ENCODE data around the gene ADAM21.
"Not testable (repeated sequence)": the region's sequence is repeated elsewhere in the genome, so short reads cannot be mapped to it uniquely, and the experiment has no call there.

The ADAM21 gene

DNA sequence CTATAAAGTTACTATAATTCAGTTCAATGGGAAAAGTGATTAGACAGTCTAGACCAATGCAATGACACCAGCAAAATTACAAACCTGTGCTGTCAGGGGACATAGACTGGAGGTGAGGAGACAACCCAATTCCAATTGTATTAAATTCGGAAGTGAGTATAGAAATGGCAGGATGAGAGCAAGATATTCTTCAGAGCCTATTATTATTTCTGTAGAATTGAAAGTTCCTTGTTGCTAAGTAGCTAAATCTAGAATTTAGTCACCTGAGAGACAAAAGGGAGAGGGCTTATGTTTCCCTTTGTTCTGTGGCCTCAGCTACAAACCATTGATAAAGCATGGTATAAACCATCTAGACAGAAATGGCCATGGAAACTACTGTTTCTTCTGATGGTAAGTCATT lies at the start of gene ADAM21:
Gene ADAM21 (plus strand): TSS at position 301 of the 400 bp plus-strand sequence. CDS start 5,326 bp downstream, outside the sequence.
- DNase-seq, result no peak

DNA sequence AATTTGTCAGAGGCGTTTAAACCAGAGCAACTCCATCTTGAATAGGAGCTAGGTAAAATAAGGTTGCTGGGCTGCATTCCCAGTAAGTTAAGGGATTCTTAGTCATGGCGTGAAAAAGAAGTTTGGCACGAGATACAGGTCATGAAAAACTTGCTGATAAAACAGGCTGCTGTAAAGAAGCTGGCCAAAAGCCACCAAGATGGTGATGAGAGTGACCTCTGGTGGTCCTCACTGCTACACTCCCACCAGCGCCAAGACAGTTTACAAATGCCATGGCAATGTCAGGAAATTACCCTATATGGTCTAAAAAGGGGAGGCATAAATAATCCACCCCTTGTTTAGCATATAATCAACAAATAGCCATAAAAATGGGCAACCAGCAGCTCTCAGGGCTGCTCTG lies 48.6 kb upstream of the ADAM21 start:
- not testable (repeated sequence) for DNase-seq

- not testable (repeated sequence) for DNase-seq
These were observed 45.8 kb upstream of the ADAM21 start for GRCh38 chr14:70406216-70406615.

DNA sequence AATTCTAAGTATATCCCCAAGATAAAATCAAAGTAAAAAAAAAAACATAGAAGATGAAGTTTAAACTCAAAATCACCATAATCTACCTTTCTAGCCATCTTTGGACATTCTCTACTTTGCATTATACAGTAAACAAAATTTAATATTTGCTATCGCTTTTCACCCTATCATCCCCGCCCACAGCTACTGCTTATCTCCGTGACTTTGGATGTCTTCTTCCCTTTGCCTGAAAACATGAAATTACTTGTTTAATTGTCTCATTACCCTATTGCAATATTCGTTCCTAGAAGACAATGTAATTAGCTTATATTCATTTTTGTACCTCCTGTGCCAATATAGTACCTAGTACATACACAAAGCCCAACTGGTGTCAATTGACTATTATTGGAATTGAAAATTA lies 44.4 kb upstream of the ADAM21 start:
- DNase-seq, result no peak

GRCh38 chr14:70415788-70416187 lies 36.2 kb upstream of the ADAM21 start:
- no peak for DNase-seq

DNA sequence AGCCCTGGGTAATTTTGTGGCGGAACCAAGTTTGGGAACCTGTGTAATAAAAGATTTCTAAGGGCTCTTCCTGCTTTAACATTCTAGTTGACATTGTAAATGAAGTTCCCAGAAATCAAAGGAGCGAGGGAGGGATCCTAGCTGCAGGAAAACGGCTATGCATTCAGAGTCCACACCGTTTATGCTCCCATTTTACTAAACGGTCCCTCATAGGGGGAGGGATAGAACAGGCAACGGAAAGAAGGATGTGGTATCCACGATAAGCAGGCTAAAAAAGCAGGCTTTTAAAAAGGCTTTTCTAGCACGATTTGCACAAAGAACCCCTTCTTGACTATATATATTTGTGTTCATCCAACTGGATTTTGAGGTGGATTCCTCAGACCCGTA lies 35.6 kb upstream of the ADAM21 start:
- DNase-seq, result peak; percentile 28

GRCh38 chr14:70416725-70417349 lies 35.1 kb upstream of the ADAM21 start, which contains the start of gene SYNJ2BP:
Gene SYNJ2BP (minus strand): TSS chr14:70417090. CDS start chr14:70416963, 127 bp downstream.
- peak; percentile 76 for DNase-seq

DNA sequence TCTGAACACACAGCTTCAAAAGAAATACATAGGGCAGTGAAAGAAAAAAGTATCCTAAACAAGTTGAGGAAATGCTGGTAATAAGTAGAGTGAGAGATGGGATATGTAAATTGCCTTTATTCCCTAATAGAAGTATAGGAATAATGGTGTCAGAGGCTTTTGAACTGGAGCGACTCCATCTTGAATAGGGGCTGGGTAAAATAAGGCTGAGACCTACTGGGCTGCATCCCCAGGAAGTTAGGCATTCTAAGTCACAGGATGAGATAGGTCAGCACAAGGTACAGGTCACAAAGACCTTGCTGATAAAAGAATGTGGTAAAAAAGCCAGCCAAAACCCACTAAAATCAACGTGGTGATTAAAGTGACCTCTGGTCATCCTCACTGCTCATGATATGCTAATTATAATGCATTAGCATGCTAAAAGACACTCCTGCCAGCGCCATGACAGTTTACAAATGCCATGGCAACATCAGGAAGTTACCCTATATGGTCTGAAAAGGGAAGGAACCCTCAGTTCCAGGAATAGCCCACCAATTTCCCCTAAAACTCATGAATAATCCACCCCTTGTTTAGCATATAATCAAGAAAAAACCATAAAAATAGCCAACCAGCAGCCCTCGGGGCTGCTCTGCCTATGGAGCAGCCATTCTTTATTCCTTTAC lies 32.6 kb upstream of the ADAM21 start:
- DNase-seq, result not testable (repeated sequence)

DNA sequence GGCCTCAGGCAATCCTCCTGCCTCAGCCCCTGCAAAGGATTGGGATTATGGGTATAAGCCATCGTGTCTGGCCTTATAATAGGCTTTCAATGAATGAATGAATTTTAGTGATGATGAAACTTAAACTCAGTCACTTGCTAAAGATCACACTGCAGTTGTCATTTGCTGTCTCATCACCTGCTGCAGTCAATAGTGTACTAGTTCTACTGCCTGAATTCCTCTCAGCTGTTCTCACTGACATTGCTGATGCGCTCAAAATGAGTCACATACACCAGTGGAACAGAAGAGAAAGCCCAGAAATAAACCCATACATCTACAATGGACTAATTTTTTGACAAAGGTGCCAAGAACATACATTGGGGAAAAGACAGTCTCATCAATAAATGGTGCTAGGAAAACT lies 29.4 kb upstream of the ADAM21 start:
- DNase-seq, result no peak

DNA sequence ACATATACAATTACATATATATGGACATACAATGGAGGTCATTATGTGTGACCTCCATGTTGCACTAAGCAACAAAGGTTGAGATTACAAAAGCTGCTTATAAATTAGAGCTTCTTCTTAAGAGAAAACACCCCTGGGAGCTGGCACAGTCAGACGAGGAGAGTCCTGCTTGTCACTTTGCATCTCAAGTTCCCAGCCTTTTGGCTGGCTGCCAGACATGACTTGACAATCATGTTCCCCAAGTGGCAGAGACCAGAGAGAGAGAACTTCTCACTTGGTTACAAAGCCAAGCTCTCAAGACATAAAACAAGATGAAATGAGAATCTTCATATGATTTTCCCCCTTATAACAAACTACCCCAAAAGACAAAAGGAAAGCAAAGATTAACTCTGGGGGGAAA lies 26.6 kb upstream of the ADAM21 start:
- DNase-seq, result no peak

DNA sequence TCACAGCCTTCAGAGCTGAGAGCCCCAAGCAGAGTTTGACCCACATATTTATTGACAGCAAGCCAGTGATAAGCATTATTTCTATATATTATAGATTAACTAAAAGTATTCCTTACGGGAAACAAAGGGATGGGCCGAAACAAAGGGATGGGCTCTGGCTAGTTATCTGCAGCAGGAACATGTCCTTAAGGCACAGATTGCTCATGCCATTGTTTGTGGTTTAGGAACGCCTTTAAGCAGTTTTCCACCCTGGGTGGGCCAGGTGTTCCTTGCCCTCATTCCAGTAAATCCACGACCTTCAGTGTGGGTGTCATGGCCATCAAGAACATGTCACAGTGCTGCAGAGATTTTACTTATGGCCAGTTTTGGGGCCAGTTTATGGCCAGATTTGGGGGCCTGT lies 25.4 kb upstream of the ADAM21 start:
- not testable (repeated sequence) for DNase-seq

DNA sequence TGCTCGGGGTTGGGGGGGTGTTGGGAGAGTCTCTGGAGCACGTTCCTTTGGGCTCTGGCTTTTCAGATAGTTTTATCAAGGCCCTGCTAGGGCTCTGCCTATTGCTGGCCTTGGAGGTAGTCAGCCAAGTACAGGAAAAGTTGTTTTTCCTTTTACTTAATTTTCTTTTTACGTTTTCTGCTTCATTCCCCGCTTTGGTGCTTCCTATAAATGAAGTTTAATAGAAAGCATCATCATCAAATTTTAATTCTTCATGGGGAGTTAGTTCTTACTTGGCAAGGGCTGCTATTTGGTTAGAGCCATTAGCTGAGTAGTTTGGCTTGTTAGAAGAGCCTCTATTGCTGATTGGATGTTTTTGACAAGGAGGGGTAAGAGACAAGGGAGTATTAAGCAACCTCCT lies 15.1 kb upstream of the ADAM21 start:
- no peak for DNase-seq

DNA sequence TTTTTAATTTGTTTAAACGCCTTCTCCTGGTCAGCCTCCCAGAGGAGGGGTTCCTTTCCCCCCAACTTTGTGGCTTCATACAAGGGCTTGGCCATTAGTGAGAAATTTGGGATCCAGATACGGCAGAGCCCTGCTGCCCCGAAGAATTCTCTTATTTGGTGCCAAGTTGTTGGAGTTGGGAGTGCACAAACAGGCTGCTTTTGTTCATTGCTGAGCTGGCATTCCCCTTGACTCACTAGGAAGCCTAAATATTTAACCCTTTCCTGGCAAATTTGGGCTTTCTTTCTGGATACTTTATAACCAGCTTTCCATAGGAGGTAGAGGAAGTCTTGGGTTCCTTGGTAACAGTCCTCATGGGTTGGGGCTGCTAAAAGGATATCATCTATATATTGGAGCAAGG lies 10.3 kb upstream of the ADAM21 start:
- DNase-seq, result no peak

GRCh38 chr14:70442750-70443149 lies 9.2 kb upstream of the ADAM21 start:
- no peak for DNase-seq

DNA sequence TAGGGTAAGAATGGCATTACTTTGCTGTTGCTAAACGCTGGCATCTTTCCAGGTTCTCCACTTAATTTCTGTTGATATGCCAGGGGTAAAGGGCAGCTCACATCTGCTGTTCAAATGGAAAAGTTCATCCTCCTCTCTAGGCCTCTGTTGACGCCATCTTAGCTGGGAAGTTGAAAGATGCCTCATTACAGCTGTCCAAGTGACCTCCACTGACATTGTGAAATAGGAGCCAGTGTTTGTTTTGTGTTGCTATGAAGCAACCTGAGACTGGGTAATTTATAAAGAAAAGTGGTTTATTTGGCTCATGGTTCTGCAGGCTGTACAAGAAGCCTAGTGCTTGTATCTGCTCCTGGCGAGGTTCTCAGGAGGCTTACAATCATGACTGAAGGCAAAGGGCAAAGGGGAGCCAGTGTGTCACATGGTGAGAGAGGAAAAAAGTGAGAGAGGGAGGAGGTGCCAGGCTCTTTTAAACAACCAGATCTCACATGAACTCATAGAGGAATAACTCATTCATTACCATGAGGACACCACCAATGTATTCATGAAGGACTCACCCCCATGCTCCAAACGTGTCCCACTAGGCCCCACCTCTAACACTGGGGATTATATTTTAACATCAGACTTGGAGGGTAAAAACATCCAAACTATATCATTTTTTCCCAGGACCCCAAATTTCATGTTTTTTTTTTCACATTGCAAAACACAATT lies 3.2 kb upstream of the ADAM21 start:
- peak; percentile 4 for DNase-seq

- no peak for DNase-seq
These were observed 2.8 kb downstream of the ADAM21 start for GRCh38 chr14:70454731-70455130.

GRCh38 chr14:70468731-70469130 lies 16.8 kb downstream of the ADAM21 start:
- DNase-seq, result no peak

GRCh38 chr14:70470863-70471563 lies 19.0 kb downstream of the ADAM21 start:
- DNase-seq, result not testable (repeated sequence)

DNA sequence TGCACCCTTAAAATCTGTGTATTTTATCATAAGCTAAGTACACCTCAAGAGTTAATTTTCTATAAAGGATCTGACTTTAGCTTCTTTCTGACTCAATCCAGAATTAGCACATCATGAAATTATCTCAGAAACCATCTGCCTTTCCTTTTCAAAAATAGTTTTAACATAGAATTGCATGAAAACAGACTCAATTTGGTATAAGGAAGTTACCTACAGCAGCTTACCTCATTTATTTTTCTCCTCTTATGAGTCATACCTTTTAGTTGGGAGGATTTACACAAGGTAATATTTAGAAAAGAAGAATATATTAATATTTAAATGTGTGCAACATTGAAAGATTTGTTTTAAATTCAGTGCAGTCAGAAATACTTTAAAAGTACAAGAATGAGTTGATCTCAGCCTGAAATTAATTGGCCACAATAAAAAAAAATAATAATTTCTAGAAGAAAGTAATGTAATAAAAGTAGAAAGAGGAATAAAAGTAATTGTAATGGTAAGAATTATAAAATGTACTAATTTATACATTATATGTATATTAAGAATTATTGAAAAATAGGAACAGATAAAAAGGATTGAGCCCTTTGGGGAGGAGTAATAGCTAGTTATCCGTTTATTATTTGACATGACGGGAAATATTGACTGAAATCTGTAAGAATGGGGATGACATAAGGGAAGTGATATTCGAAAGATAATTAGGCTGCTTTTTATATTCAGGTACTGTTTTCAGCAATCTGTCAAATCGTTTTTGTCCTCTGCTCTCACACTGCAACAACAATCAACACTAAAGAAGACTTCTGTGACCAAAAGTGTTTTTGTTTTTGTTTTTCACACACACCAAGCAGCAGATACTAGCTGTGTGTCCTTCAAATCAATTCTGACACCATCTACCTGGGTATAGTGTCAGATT lies 20.5 kb downstream of the ADAM21 start:
- DNase-seq, result no peak

DNA sequence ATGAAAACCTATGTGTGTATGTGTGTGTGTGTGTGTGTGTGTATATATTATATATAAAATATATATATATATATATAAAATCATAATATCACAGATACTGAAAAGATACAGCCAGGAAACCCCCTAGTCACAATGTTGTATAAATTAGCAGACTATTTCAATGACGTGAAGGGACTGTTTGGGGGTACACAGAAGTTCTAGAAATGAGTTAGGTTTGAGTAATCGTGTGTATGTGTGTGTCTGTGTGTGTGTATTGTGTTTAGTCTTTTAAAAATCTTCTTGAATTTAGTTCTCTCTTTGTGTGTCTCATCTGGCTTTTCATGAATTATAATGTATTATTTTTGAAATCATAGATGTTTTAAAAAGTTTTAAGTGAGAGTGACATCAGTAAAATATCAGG lies 21.9 kb downstream of the ADAM21 start:
- DNase-seq, result no peak

GRCh38 chr14:70475459-70475858 lies 23.5 kb downstream of the ADAM21 start:
- not testable (repeated sequence) for DNase-seq
